GM12892 (cell line): ENCODE data around the gene PPFIA3.

Source experiments
- POLR2A ChIP-seq: IDR thresholded peaks from 2 replicates; pipeline ENCODE4 v1.6.1; 2011; ENCODE audit warnings: low read depth, low read length, control low read depth
- POLR2AphosphoS5 ChIP-seq: IDR thresholded peaks from 2 replicates; pipeline ENCODE4 v1.6.1; 2011; ENCODE audit warnings: low read depth, low read length, control low read depth
- TAF1 ChIP-seq: IDR thresholded peaks from 2 replicates; pipeline ENCODE4 v1.6.1; 2011; ENCODE audit warnings: low read depth, mild to moderate bottlenecking, control low read depth, low read length, borderline replicate concordance

- TF ChIP-seq POLR2A: no peak
- no peak for TF ChIP-seq POLR2AphosphoS5
- no peak for TF ChIP-seq TAF1
Measured at GRCh38 chr19:49132974-49133609, 13.7 kb downstream of the PPFIA3 start.
